ENCODE results near the gene GPC2.

Gene GPC2

DNA sequence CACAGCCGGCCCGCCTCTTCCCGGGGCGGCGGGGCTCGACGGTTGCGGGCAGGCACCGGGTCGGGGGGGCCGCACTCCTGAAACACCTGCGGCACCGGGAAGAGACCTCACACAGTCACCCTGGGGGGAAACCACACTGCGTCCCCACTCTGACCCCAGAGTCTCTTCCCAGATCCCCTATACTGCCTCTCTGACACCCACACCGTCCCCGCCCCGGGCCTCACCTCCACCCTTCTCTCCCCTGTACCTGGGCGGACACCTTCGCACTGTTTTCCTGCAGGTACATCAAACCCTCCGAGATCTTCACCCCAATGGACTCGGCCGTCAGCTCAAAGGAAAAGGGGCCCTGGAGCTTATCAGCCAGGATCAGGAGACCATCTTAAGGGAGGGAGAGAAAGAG lies 5.3 kb downstream of the GPC2 start:
- DNase-seq = no peak
- in situ Hi-C loops (cut with MboI; ENCODE audit: low pct_unique_long_range_greater_than_20kb, low sequenced_read_pairs) = no loop called here

DNA sequence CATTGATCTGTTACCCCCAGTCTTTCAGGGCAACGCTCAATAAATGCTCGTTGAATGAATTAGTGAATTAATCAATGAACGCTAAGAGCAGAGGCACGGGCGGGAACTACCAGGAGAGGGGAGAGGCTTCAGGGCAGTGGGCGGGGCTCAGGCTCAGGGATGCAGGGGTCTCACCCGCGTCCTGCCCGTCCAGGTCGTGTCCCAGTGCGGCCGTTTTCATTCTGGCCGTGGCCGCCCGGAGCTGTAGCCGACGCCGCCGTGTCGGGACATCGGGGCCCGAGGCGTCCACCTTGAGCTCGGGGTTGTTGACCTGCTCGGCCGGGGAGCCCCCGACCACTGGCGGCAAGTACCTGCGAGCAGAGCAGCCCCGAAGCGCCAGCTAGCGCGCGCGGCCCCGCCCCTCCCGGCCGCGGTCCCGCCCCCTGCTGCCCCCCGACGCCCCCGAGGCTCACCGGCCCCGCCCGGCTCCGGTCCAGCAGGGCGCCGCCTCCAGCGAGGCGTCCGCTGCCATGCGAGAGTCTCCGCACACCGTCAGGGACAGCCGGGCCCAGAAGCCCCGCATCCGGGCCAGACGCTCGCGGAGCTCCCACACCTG lies 6.0 kb downstream of the GPC2 start:
- DNase-seq = no peak
- in situ Hi-C loops (cut with MboI; ENCODE audit: low pct_unique_long_range_greater_than_20kb, low sequenced_read_pairs) = no loop called here

DNA sequence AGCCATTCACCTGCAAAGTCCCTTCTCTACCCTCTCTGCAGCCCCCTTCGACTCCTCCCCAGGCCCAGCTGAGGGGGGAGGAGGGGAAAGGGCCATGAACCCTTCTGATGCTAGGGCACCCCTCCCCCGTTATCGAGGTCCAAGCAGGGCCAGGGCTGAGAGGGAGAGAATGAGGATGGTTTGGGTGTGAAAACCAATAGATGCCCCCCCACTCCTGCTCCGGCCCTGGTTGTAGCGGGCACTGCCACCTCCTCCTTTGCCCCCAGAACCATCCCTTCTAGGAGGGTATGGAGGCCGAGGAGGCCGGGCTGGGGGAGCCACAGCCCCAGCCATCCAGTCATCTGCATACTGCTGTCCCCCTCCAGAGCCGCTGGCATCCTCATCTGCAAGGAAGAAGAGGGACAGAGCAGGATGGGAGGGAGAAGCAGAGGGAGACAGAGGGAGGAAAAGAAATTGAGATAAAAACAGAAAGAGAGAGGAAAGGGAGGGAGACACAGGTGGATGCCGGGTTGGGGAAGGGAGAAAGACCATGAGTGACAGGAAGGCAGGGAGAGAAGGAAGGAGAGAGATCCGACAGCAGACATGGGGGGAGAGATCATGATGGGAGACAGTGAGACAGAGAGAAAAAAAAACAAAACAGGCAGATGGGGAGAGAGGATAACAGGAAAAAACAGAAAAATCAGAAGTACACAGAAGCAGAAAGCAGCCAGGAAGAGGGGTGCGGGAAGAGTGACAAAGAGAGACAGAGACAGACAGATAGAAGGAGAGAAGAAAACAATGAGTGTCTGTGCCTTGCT lies 6.9 kb downstream of the GPC2 start:
- in situ Hi-C loops (cut with MboI; ENCODE audit: low pct_unique_long_range_greater_than_20kb, low sequenced_read_pairs) = no loop called here

DNA sequence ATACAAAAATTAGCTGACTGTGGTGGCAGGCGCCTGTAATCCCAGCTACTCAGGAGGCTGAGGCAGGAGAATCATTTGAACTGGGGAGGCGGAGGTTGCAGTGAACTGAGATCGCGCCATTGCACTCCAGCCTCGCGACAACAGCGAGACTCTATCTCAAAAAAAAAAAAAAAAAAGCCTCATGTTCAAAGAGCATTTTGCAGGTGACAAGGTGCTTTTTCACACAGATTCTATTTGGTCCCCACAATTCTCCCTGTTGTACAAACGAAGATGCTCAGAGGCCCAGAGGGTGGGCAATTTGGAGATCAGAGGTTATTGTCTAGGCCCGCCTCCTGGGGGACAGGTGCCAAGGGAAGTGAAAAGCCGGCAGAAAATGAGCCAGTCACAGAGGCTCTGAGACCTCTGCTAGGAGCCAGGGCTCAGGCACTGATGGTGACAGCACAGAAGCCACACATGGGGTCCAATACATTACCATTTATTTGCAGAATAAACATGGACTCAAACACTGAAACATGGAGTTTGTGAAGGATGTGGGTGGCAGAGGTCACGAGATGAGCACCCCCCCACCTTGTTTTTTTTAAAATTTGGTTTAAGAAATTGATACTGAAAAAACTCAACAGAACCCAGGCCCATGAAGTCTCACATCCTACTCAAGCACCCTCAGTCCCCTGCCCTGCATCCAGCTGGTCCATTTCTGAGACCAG lies 7.9 kb downstream of the GPC2 start:
- DNase-seq = no peak
- in situ Hi-C loops (cut with MboI; ENCODE audit: low pct_unique_long_range_greater_than_20kb, low sequenced_read_pairs) = no loop called here

More for the DNA sequence above, 6.9 kb downstream of the GPC2 start:
- no peak for DNase-seq

DNA sequence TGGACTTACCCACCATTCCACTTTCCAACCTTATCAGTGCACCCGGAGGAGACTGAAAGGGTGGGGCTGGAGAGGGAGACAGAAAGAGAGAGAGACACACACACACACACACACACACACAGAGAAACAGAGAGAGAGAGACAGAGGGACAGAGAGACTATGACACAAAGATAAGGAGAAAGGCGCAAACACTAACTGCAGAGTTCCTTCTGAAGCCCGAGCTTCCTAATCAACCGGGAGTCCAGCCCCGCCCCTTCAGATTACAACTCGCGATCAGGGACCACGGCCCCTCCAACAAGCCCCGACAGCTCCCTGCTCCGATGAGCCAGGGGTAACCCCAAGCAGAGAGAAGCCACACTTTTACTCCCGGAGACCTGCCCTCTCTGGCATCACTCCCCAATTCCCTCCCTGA lies 9.3 kb downstream of the GPC2 start:
- in situ Hi-C loops (cut with MboI; ENCODE audit: low pct_unique_long_range_greater_than_20kb, low sequenced_read_pairs) = no loop called here
- no peak for DNase-seq

DNA sequence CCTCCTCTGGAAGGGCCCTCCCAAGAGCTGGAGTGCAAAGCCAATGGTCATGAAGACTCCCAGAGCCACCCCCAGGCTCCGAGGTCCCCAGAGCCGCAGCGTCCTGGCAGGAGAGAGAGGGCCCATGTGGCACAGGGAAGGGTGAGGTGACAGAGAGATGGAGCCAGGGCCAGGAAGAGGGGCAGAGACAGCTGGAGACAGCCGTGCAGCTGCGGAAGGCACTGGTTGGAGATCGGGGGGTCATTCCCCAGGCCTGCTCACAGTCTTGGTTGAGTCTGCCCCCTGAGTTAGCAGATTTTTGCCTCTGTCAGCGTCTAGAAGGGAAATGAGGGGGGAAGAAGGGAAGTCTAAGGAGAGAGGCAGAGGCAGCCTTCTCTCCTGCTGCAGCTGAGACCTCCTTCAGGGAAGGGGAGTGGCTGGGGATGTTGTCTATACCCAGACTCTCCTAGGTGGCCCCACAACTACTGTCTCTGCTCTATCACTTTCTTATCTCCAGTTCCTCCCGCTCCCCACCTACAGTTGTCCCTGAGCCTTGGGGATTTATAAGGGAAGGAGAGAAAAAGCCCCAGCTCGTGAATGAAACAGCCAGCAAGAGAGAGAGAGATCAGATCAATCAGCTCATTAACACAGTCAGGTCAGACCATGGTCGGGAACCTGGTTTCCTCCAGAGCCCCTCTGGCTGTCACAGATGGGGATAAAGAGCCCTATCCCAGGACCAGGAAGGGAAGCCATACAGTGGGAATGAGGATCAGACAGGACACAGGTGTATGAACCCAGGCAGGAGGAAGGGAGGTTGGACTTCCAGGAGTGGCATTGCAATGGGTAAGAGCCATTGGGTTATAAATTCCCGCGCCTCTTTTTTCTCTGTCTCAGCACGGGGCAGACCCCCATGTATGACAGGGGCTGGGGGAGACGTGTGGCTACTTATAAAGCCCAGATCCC lies 9.9 kb downstream of the GPC2 start:
- DNase-seq = no peak
- in situ Hi-C loops (cut with MboI; ENCODE audit: low pct_unique_long_range_greater_than_20kb, low sequenced_read_pairs) = no loop called here

DNA sequence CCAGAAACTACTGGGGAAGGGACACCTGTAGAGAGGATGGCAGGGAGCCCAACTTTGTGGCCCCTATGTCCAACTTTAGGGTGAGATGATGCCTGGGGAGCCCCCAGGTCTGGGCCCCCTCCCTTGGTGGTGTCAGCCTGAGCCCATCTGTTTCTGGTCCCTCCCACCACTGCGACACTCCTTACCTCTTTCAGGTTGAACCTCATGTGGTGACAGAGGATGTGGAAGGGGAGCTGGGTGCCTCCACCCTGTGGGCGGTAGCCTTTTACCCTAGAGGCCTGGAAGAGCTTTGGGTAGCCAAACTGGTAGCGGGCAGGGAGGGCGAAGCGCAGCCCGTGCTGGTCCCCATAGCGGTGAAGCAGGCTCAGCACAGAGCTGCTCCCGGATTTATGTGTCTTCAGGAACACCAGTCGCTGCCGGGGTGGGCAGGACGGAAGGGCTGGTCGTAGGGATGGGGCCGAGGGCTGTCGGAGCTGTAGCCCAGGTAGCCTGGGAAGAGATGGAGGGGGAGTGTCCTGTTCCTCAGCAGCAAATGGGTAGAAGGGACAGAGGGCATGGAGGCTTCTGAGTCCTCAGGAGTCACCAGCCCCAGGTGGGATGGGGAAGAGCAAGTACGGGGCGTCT lies 10.8 kb downstream of the GPC2 start:
- no peak for DNase-seq
- in situ Hi-C loops (cut with MboI; ENCODE audit: low pct_unique_long_range_greater_than_20kb, low sequenced_read_pairs) = no loop called here

DNA sequence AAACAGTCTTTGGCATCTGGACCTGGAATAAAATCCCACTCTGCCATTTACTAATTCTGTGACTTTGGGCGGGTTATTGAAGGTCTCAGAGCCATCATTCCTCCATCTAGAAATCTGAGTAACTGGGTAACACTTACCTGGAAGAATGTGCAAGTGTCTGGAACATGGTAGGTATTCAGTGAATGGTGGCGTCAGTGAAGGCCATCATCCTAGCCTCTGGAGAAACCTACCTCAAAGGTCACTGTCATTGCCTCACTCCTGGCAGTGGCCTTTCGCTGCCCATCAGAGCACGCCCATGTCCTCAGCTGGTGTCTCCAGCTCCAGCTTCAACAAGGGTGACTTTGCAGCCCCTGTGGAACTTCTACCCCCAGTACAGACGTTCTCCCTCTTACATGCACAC lies 13.3 kb downstream of the GPC2 start:
- in situ Hi-C loops (cut with MboI; ENCODE audit: low pct_unique_long_range_greater_than_20kb, low sequenced_read_pairs) = no loop called here
- DNase-seq = no peak

DNA sequence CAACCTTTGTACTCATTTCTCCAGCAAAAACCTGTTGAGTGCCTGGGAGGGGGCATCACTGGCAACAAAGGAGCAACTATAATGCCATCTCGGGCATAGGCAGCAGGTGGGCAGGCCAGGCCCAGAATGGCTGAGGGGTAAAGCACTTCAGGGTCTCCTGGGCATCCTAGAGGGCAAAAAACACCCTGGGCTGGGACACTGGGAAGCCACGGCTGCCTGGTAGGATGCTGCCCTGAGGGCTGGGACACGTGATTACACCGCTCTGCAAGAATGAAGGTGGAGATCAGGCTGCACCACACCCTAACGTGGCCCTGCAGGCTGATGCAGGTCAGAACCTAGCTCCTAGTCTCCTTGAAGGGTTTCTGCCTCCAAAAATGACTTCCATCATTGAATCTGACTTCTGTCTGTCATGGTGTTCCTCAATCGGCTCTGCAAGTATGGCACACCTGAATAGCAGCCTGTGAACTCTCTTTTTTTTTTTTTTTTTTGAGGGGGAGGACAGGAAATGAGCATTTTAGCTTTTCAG lies 14.1 kb downstream of the GPC2 start:
- no peak for DNase-seq
- in situ Hi-C loops (cut with MboI; ENCODE audit: low pct_unique_long_range_greater_than_20kb, low sequenced_read_pairs) = no loop called here

DNA sequence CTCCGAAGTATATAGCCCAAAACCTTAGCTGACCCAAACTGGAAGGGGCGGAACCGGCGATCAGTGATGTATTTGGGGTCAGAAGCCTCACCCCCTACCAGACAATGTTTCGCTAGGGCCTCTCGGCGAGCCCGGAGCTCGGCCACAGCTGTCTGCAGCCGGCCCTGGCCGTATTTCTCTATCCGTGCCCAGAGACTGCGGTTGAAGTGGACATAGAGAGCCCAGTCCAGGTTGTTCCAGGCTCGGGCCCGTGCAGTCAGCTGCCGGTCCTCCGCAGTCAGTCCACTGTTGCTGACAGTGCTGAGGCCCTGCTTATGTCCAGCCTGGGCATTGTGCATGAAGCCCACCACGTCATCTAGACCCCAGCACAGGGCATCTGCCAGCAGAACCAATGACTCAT lies 17.1 kb downstream of the GPC2 start:
- no peak for DNase-seq
- in situ Hi-C loops (cut with MboI; ENCODE audit: low pct_unique_long_range_greater_than_20kb, low sequenced_read_pairs) = no loop called here

DNA sequence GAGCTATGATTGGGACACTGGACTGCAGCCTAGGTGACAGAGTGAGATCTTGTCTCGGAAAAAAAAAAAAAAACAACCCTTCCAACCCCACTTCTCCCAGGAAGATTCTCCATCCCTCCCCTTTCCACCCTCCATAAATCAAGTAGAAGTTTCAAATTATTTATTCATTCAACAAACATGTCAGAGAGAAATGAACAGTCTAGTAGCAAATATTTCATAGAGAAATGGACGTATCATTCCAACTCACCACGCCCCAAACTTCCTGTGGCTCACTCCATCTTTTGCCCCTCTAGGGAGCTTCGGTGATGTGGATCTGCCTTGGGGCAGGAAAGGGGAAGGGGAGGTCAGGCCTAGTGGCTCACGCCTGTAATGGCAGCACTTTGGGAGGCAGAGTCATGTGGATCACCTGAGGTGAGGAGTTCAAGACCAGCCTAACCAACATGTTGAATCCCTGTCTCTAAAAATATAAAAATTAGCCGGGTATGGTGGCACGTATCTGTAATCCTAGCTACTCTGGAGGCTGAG lies 18.0 kb downstream of the GPC2 start:
- in situ Hi-C loops (cut with MboI; ENCODE audit: low pct_unique_long_range_greater_than_20kb, low sequenced_read_pairs) = no loop called here
- DNase-seq = no peak

DNA sequence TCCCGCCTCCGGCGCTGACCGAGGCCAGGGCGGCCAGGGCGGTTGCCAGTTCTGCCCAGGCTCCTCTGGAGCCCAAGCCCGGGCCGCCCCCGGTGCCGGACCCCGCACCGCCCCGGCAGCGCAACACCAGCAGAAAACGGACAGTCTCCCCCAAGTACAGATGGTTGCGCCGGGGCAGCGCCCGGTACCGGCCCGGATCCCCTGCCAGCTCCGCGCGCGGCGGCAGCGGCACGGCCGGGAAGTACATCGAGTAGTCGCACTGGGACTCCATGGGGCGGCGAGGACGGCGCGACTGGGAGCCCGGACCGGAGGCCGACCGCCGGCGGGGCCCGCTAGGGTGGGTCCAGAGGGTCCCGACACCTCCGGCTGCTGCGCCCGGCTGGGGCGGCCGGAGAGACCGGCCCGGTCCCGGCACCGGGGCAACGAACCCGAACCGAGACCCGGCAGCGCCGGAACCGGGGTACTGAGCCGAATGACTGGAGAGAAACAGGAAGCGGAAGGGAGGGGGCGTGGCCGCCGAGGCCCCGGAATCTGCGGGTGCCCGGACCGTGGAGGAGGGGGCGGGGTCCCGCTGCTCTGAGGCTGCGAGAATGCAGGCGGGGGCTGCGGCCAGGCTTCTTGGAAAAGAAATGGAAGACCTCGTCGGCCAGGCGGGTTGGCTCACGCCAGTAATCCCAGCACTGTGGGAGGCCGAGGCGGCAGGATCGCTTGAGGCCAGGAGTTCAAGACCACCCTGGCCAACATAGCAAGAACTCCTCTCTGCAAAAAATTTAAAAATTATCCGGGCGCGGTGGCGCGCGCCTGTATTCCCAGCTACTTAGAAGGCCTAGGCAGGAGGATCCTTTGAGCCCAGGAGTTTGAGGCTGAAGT lies 18.7 kb downstream of the GPC2 start, which contains the start of gene TRAPPC14:
Gene TRAPPC14 (minus strand): TSS at position 495 of the 870 bp plus-strand sequence. CDS start 224 bp downstream, at position 271.
- in situ Hi-C loops (cut with MboI; ENCODE audit: low pct_unique_long_range_greater_than_20kb, low sequenced_read_pairs) = no loop called here

DNA sequence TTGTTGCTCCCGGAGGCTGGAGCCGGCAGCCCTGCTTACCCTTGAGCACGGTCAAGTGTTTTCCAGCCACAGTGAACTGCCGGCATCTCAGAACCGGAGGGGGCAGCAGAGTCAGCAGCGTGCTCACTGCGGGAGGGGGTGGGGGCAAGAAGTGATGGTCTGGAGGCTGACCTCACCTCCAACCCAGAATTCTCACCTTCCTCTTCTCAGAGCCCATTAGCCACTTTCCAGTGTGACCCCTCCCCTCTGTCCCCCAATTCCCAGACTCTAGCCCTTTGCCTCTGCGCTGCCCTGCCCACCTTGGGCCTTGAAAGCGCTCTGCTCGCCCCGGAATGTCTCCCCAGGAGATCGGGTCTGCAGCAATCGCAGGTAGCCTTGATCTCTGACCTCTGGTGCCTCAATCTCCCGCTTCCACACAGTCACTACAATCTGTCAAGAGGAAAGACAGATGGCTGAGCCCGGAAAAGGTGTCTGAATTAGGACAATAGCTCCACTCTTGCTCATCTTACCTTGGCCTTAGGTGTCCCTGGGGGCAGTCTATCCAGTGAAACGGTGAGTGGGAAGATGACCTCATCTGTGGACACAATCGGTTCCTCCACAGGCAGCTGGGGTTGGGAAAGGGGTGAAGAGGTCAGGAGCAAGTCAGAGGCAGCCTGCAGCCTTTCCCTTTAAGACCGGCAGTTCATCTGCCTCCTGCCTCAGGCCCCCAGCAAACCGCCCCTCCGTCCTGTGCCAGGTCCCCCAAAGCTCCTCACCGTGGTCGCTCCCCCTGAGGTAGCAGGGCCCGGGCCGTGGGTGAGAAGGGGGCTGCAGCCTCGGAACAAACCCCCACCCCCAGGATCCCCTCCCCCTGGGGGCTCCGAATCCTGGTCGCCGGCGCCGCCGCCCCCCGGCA lies 19.6 kb downstream of the GPC2 start:
- no peak for DNase-seq
- in situ Hi-C loops (cut with MboI; ENCODE audit: low pct_unique_long_range_greater_than_20kb, low sequenced_read_pairs) = no loop called here

More for the DNA sequence above, 18.7 kb downstream of the GPC2 start, which contains the start of gene TRAPPC14:
- DNase-seq = peak; percentile 95

DNA sequence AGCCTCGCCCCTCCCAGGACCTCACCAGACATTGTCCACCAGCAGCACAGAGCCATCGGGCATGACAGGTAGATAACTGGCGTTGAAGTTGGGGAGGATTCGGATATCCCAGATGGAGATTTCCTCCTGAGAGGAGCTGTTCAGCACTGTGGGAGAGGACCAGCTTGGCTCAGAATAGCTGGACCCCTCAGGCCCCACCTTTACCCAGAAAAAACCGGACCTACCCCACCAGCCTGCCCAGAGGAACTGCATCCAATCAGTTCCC lies 20.2 kb downstream of the GPC2 start:
- in situ Hi-C loops (cut with MboI; ENCODE audit: low pct_unique_long_range_greater_than_20kb, low sequenced_read_pairs) = no loop called here
- DNase-seq = no peak

DNA sequence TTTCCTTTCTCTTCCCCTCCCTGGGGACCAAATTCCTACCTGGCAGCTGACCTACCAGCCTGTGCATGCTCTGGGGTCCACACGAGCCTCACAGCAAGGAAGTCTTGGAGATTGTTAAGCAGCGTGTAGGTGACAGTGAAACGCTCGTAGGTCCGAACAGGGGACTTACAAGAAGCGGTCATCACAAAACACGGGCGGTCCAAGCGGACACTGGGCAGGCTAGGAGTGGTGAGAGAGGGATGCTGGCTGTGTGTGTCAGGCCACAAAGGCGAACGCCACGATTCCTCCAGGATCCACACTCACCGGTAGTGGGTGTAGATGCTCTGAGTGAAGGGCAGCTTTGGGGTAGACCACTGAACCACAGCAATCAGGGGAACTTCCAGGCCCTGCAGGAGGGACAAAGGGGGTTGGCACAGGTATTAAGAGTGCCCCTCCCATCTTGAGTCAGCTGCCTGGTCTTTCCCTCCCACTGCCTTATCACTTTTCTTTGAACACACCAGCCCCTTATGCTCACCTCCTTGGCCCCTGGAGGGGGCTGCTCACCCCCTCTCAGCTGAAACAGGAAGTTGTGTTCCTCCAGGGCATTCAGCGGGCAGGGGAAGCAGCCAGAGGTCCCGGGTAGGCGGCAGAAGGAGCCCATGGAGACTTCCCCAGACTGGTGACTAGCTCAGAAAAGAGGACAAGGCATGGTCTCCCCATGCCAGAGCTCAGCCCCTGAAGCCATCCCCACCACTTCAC lies 20.7 kb downstream of the GPC2 start:
- peak; percentile 72 for DNase-seq
- in situ Hi-C loops (cut with MboI; ENCODE audit: low pct_unique_long_range_greater_than_20kb, low sequenced_read_pairs) = no loop called here
